Osteoblast (primary cell): ENCODE data around the gene DRC3. TPM values are rescaled to one million over a fixed set of nuclear protein-coding genes. Genes with fewer than 3 reads are reported as not detected.

Experiments
- DNase-seq: peaks from one replicate; pipeline ENCODE4 v3.0.0; 2011; ENCODE audit warnings: low spot score, mixed read lengths; ENCODE audit not compliant: insufficient read length; ENCODE audit errors: missing footprints
- H2AFZ ChIP-seq: 2 replicates; pipeline ENCODE4 v1.6.0; 2011; ENCODE audit warnings: mild to moderate bottlenecking, low read length
- H3K27ac ChIP-seq: 2 replicates; pipeline ENCODE4 v1.5.1; 2011; ENCODE audit warnings: mild to moderate bottlenecking, low read depth, low read length, moderate library complexity
- H3K27me3 ChIP-seq: 2 replicates; pipeline ENCODE4 v1.6.0; 2012; ENCODE audit warnings: mild to moderate bottlenecking, control low read depth, inconsistent platforms, low read length, moderate library complexity; ENCODE audit not compliant: insufficient read depth
- H3K36me3 ChIP-seq: 2 replicates; pipeline ENCODE4 v1.5.1; 2011; ENCODE audit warnings: mild to moderate bottlenecking, low read length, control low read depth, moderate library complexity; ENCODE audit not compliant: insufficient read depth
- H3K4me1 ChIP-seq: 2 replicates; pipeline ENCODE4 v1.5.1; 2011; ENCODE audit warnings: mild to moderate bottlenecking, low read length, control low read depth, moderate library complexity; ENCODE audit not compliant: insufficient read depth
- H3K4me2 ChIP-seq: 2 replicates; pipeline ENCODE4 v1.6.0; 2011; ENCODE audit warnings: mild to moderate bottlenecking, low read length; ENCODE audit not compliant: insufficient read depth
- H3K4me3 ChIP-seq: fragments of 200-600 bp; sonication (generic); 3 replicates; pipeline ENCODE4 v1.5.1; 2012; ENCODE audit warnings: mild to moderate bottlenecking, low read length, inconsistent platforms; ENCODE audit not compliant: insufficient read depth
- H3K79me2 ChIP-seq: 2 replicates; pipeline ENCODE4 v1.6.0; 2012; ENCODE audit warnings: mild to moderate bottlenecking, low read length, control low read depth, inconsistent platforms; ENCODE audit not compliant: insufficient read depth
- H3K9me3 ChIP-seq: 2 replicates; pipeline ENCODE4 v1.5.1; 2011; ENCODE audit warnings: low read depth, low read length, control low read depth
- H4K20me1 ChIP-seq: 2 replicates; pipeline ENCODE4 v1.6.0; 2012; ENCODE audit warnings: mild to moderate bottlenecking, low read length, control low read depth; ENCODE audit not compliant: insufficient read depth
- total RNA-seq: library from RNA; depleted of rRNA; stranded (reverse); fragments of >200 nt; gene quantifications from 2 replicates; pipeline ENCODE4 v1.2.3, GENCODE V29; 2012
- TF ChIP-seq, protein P1 (sequence below): IDR thresholded peaks from 2 replicates; pipeline ENCODE4 v1.5.1; 2011; ENCODE audit warnings: mild to moderate bottlenecking, low read depth, low read length, moderate library complexity; ENCODE audit errors: extremely low read depth

DRC3 gene
- total RNA-seq, 1 donor: 2.9 TPM

- H2AFZ ChIP-seq: no peak overlapping the region
- no peak overlapping the region for H3K27ac ChIP-seq
- no peaks in the 10 kb centered on the region for H3K9me3 ChIP-seq
- no peaks in the 10 kb centered on the region for H3K79me2 ChIP-seq
- H3K4me2 ChIP-seq: no peak overlapping the region
- peak; percentile 43 for DNase-seq
- H3K4me3 ChIP-seq: no peak overlapping the region
- H3K27me3 ChIP-seq: no peaks in the 10 kb centered on the region
- peaks cover 6% of the 10 kb centered on the region for H3K4me1 ChIP-seq
- no peaks in the 10 kb centered on the region for H3K36me3 ChIP-seq
- TF ChIP-seq, protein P1, sequence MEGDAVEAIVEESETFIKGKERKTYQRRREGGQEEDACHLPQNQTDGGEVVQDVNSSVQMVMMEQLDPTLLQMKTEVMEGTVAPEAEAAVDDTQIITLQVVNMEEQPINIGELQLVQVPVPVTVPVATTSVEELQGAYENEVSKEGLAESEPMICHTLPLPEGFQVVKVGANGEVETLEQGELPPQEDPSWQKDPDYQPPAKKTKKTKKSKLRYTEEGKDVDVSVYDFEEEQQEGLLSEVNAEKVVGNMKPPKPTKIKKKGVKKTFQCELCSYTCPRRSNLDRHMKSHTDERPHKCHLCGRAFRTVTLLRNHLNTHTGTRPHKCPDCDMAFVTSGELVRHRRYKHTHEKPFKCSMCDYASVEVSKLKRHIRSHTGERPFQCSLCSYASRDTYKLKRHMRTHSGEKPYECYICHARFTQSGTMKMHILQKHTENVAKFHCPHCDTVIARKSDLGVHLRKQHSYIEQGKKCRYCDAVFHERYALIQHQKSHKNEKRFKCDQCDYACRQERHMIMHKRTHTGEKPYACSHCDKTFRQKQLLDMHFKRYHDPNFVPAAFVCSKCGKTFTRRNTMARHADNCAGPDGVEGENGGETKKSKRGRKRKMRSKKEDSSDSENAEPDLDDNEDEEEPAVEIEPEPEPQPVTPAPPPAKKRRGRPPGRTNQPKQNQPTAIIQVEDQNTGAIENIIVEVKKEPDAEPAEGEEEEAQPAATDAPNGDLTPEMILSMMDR: no peak
- peaks cover 2% of the 10 kb centered on the region for H4K20me1 ChIP-seq
Observed at GRCh38 chr17:18015593-18015992, 42.9 kb downstream of the DRC3 start.

GRCh38 chr17:18016426-18016825 lies 43.8 kb downstream of the DRC3 start:
- Histone ChIP-seq H3K4me1 (peaks cover 6% of the 10 kb centered on the region), H3K36me3 (no peaks in the 10 kb centered on the region), H3K9me3 (no peaks in the 10 kb centered on the region), H3K4me3 (no peak overlapping the region), H3K27ac (no peak overlapping the region), H2AFZ (no peak overlapping the region), H4K20me1 (peaks cover 2% of the 10 kb centered on the region), H3K79me2 (no peaks in the 10 kb centered on the region), H3K4me2 (no peak overlapping the region), H3K27me3 (no peaks in the 10 kb centered on the region)
- TF ChIP-seq, protein P1: no peak
- DNase-seq: no peak

- TF ChIP-seq, protein P1: no peak
- no peak overlapping the region for H3K4me3 ChIP-seq
Observed at GRCh38 chr17:18017958-18018357, 45.3 kb downstream of the DRC3 start.

DNA sequence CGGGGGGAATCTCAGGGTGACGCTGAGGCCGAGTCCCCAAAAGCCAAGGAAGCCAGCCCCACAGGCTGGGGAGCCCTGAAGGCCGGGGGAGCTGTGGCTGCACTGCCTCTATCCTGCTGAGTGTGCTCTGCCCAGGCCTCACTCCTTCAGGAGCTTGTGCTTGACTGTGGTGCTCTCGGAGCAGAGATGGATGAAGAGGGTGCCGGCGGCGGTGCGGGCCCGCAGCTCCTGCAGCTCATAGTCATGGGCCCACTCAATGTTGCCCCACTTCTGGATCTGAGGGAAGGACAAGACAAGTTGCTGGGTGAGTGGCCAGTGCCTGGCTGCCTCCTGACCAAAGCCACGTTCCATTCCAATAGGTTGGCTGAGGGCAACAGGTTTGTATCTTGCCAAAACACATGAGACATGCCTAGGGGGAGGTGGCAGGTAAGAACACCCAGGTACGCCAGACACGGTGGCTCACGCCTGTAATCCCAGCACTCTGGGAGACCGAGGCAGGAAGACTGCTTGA lies 45.8 kb downstream of the DRC3 start:
- peaks cover 2% of the 10 kb centered on the region for H4K20me1 ChIP-seq
- no peaks in the 10 kb centered on the region for H3K36me3 ChIP-seq
- peak; percentile 37 for DNase-seq
- H3K4me1 ChIP-seq: peaks cover 6% of the 10 kb centered on the region
- no peak overlapping the region for H2AFZ ChIP-seq
- H3K27ac ChIP-seq: no peak overlapping the region
- no peaks in the 10 kb centered on the region for H3K27me3 ChIP-seq
- H3K79me2 ChIP-seq: no peaks in the 10 kb centered on the region
- H3K4me2 ChIP-seq: no peak overlapping the region
- H3K4me3 ChIP-seq: no peak overlapping the region
- TF ChIP-seq, protein P1: no peak
- H3K9me3 ChIP-seq: no peaks in the 10 kb centered on the region

More at GRCh38 chr17:18017958-18018357, 45.3 kb downstream of the DRC3 start:
- Histone ChIP-seq H2AFZ (no peak overlapping the region), H3K9me3 (no peaks in the 10 kb centered on the region), H3K79me2 (no peaks in the 10 kb centered on the region), H3K27ac (no peak overlapping the region), H4K20me1 (peaks cover 2% of the 10 kb centered on the region), H3K36me3 (no peaks in the 10 kb centered on the region), H3K27me3 (no peaks in the 10 kb centered on the region), H3K4me1 (peaks cover 6% of the 10 kb centered on the region), H3K4me2 (no peak overlapping the region)
- peak; percentile 88 for DNase-seq
